ENCODE measurements around the gene GLRB.
A peak's percentile ranks its signal among the peaks of the same experiment; 100 is the strongest.
"Not testable (repeated sequence)": the region's sequence is repeated elsewhere in the genome, so short reads cannot be mapped to it uniquely, and the experiment has no call there.

The GLRB gene

DNA sequence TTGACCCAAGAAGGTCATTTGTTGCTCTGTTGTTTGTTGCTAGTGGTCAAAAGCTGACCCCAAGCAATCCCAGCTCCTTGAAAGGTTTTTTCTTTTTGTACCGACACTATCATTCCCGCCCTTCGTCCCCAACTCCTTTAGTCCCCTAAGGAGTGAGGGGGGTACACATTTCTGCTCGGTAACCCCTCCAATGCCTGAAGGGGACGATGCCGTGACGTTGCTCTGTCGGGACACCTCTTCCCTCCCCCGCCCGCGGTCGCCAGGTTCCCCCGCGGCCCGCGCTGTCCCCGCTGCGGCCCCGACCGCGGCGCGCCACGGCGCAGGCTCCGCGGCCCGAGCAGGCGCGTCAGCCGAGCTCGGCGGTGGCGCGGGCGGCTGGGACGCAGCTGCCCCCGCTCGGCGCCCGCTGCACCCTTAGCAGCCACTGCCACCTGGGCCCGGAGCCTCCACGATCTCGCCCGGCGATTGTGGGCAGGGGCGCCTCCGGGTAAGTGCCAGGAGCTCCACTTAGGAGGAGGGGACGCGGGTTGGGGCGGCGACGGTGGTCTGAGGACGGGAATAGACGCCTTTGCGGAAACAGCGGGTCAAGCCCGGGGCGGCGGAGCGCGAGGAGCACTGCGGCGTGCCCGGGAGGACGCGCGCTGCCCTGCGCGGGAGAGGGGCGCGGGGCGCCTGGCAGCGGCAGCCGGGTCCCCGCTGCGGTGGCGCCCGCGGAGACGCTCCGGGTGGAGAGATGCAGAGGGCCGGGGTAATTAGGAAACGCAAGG lies at the start of gene GLRB:
Gene GLRB (plus strand): TSS at position 340 of the 767 bp plus-strand sequence. CDS start 1,875 bp downstream, outside the sequence.
- no peak for DNase-seq

DNA sequence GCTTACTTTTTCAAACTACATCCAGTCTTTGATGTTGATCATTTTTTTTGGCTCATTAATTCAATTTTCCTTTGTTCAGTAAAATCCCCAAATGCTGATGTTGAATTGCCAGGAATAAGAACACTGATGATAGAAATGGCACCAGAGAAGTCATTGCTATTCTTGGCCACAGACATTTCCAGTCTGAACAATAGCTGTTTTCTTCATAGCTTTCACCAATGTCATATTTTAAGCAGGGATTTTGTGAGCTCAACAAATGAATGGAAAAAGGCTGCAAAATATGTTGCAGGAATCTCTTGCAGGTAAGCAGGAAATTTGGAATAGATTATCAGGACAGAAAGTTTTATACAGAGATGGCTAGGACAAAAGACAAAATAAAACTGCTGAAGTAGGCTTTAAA lies 40.5 kb upstream of the GLRB start:
- no peak for DNase-seq

DNA sequence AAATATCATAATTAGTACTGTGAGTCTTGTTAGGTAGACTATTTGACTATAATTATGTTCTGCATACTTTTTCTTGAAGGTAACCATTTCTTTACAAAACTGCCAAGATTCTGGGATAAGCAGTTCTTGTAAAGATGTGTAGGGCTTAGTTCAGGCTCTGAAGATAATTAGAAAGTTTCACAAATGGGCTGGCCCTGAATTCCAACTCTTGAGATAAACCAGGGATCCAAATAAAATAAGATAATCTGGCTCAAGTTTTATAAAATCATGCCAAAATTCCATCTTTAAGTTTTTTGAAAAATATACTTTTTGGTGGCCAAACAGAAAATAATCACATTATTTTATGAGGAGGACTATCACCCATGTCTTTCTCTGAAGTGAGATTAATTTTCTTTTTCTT lies 35.5 kb upstream of the GLRB start:
- DNase-seq = no peak

DNA sequence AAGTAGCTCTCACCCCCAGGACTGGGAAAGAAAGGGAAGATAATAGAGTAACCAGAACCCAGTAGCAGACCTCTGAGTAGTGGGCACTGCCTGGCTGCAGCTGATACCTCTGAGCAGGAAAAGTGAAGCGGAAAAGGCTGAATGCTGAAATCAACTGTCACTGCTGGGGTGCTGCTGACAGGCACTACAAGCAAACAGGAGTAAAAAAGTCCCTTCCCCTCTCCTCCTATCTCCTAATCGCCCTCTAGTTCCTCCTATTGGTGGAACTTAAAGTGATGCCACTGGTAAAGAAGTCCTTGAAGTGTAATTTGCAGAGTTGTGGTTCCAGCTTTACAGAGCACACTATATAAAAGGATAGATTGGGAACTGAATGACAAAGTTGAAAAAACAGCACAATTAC lies 32.8 kb upstream of the GLRB start:
- DNase-seq = peak; percentile 9

DNA sequence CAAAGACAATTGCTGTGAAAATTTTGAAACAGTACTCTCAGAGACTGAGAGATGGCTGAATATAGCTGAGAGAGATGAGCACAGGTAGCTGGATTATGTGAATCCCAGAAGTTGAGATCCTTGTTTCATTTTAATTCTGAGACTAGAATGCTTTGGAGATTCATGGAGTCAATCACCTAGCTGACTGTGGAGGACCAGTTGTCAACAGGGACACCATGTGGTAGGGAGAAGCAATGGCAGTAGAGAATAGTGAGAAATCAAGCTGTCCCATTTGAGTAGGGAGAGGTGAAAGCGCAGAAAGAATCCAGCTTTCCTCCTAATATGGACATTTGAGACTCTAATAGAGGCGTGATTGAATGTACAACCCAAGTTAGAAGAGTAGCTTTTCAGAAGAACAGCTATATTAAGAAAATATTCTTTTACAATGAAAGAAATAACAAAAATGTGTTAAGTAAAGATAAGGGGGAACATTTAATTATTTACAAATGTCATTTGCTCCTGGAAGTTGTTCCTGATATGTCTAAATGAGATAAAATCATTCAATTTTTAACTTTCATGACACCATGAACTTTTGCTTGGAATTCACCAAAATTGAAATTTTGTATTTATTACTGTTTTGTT lies 30.3 kb upstream of the GLRB start:
- DNase-seq = peak; percentile 59

DNA sequence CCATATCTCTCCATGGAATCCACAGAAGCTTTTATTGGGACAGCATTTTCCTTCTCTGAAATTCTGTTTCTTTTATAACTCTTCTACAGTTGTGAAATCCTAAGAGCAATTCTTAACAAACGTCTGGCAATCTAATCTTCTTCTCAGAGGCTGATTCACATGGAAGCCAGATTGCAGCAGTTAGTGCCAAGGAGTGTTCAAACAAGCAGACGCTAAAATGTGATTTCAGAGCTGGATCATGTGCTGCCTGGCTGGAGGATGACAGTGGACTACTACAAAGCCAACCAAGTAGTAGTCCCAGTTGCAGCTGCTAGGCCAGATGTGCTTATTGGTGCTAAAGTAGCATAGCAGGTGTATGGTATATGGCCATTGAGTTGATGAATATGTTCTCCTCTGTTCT lies 27.7 kb upstream of the GLRB start:
- DNase-seq = no peak

DNA sequence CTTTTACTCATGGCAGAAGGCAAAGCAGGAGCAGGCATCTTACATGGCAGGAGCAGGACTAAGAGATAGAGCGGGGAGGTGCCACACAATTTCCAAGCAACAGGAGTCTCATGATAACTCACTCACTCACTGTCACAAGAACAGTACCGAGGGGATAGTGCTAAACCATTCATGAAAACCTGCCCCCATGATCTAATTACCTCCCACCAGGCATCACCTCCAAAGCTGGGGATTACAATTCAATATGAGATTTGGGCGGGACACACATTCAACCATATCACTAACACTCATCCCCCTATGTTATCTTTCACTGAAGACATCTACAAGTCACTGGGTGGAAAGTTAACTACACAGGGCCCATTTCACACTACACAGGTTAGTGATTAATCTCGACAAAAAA lies 25.4 kb upstream of the GLRB start:
- no peak for DNase-seq

DNA sequence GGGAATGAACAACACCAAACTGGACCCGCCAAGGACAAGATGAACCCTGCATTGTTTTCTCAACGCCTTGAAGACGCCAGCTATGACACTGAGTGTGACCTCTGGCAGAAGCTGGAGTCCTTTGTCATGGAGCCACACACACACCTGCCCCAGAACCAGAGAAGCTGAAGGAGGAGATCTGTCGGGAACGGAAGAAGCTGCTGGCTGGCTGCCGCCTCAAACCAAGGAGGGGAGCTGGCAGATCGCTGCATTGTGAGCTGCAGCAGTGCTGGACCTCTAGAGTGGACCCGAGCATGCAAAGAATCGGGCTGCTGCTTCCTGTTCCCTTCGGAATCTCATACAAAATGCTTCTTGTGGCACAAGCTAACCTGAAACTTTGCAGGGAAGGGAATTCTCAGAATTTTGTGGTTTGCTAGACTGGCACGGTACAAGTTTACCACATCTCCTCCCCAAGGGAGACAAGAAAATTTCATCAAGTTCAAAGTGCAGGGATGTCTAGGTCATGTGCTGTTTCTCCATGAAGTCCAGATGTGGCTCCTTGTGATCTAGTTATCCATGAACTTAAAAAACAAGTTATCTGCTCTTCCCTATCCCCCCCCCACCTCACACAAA lies 23.4 kb upstream of the GLRB start:
- no peak for DNase-seq

DNA sequence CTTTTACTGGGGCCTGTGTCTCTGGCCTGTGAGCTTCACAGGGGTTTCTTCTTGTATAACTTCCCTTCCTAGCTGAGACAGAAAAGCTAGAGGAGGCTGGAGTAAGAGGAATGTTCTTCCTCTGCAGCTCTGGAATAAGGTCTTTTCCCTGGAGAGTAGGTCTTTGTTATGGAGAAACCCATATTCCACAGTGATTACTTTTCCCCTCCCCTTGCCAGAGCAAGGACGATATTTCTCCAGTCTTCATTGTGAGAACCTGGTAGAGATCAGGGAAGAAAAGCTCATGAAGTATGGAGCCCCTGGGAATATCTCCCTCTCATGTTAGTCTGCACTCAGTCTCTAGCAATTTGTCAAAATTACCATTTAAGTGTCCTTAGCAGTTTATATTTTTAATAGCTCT lies 18.7 kb upstream of the GLRB start:
- no peak for DNase-seq

DNA sequence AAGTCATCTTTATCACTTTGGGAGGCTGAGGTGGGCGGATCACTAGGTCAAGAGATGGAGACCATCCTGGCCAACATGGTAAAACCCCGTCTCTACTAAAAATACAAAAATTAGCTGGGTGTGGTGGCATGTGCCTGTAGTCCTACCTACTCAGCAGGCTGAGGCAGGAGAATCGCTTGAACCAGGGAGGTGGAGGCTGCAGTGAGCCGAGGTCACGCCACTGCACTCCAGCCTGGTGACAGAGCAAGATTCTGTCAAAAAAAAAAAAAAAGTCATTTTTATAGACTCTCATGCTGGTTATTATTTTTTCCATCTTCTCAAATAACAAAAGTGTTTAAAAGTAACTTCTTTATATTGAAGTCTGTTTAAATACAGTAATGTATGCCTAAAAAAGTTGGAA lies 17.1 kb upstream of the GLRB start:
- DNase-seq = not testable (repeated sequence)

DNA sequence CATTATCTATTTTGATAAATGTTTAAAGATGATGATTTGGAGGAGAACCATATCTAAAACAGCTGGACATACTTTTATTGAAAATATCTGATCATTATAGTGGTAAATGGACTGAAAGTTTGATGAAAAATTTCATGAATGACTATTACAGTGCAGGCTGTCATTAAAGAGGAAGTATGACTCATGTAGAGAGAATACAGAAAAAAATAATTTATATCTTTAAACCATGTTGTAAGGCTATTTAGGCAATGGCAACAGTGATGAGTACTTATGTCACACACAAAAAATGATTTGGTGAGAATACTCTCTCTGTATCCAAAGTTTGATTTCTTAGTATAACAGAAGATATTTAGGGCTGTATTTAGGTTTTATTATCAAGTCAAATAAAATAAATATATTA lies 3.9 kb upstream of the GLRB start:
- peak; percentile 48 for DNase-seq

DNA sequence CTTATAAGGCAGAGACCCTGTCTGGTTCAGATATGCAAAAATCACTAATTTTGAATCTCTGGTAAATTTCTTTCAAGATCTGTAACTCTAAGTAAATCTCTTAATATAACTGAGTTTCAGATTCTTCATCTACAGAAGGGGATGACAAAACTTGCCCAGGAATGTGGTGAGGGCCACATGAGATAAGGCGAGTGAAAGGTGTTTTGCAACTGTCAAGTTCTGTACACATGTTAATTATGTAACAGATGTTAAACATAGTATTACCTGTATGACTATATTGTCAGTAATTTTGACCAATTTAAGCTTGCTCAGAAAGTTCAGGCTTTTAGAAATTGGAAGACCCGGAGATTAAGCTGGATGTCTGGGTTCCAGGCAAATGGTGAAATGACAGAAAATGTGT lies 549 bp upstream of the GLRB start:
- DNase-seq = no peak

DNA sequence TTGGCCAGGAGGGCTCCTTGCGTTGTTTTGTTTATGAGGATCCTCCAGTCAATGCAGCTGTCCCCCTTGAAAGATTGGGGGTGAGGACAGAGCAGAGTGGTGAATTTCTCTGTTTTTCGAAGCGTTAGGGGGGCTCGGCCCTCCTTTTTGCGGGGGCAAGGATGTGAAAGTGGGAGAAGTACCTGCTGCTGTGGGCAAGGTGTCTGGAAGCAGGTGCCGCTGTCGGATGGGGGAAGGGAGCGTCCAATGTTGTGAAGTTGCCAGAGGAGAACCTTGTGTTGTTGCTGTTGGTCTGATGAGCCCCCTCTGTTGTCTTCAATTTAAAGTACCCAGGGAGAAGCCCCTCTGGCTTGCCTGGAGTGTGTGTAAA lies 613 bp downstream of the GLRB start:
- DNase-seq = no peak

DNA sequence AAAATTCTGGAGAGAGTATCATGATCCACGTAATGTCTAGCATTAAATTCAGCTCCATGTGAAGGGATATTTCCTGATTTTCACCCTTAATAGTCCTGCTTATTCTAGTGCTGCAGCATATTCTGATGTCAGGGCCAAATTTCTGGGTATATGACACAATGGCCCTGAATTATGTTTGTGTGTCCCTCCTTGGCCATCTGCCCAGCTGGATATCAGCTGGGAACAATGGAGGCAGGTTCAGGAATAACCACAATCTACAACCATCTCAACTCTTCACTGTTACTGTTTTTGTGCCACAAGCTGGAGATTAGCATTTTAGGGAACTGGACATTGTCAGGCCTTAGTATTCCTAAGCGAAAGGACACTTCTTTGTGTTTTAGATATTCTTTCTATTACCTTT lies 3.5 kb downstream of the GLRB start:
- DNase-seq = no peak

DNA sequence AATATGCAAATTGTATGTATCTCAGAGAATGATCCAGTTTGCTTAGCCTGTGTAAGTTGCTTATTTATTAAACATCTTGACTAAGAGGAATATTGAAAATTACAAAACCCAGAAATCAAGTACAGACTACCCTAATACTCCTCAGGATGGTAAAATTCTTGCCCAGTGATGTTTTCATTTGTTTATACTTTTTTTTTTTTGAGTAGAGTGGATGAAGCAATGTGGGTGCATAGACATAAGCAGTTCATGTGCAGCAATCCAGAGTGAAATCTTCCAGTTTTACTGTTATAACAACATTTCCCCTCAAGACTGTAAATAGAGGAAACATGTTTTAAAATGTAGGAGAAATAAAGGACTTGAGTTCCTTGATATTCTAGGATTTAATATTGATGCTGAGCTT lies 4.7 kb downstream of the GLRB start:
- no peak for DNase-seq

DNA sequence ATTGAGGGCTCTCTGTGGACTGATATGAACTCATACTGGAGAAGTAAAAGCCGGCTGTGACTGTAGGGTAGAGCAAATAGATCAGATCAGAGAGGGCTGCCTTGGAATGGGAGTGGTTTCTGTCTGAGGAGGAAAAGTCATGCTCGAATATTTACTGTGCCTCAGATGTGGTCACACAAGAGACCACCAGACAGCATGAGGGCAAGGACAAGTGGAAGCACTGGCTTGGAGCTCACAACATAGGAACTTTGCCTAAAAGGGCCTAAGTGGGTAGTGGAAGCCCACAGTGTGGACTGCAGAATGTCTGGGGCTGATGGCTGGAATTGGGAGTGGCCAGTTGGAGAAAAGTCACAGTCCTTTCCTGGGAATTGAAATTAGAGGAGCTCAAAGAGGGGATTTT lies 19.8 kb downstream of the GLRB start:
- no peak for DNase-seq

DNA sequence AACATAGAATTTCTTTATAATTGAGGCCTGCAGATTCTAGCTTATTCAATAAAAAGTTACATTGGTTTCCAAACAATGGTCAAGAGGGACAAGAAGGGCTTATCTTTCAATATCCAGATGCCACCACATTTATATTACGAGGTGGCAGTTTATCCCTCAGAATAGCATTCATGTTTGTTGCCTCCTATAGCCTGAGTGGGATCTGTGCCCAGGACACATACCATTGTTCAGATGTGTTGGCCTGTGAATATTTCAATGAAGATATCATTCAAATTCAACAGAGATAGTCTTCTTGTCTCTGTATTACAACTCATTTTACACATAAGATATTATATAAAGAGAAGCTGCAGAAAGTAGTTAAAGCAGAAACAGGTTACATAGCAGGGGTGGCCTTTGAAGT lies 20.5 kb downstream of the GLRB start:
- no peak for DNase-seq

DNA sequence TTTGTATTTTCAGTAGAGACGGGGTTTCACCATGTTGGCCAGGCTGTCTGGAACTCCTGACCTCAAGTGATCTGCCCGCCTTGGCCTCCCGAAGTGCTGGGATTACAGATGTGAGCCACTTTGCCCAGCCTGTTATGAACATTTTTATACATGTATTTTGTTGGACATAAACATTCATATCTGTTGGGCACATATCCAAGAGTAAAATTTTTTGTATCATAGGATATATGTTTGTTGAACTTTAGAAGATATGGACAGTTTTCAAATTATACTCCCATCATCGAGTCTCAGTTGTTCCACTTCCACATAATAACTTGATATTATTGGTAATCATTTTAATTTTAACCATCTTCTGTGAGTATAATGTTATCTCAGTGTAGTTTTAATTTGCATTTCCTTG lies 23.6 kb downstream of the GLRB start:
- DNase-seq = no peak

DNA sequence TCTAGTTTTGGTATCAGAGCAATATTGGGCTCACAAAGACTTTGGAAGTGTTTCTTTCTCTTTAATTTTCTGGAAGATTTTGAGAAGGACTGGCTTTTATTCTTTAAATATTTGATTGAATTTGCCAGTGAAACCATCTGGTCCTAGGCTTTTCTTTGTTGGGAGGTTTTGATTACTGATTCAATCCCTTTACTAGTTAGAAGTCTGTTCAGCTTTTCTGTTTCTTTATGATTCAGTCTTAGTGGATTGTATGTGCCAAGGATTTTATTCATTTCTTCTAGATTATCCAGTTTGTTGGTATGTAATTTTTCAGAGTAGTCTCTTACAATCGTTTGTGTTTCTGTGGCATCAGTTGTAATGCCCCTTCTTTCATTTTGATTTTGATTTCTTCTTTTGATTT lies 28.6 kb downstream of the GLRB start:
- DNase-seq = no peak

DNA sequence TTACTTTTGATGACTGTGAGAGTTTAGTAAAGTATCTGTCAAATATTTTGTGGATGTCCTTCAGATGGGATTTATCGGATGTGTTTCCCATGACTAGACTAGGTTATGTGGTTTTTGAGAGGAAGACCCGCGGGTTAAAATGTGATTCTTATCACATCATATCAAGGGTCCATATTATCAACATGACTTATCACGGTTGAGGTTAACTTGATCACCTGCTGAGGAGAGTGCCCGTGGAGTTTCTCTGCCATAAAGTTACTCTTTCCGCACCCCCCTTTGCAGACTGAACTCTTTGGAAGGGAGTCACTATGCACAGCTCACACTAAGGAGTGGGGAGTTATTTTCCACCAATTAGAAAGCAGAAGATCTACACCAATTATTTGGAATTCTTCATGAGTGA lies 38.7 kb downstream of the GLRB start:
- DNase-seq = no peak

DNA sequence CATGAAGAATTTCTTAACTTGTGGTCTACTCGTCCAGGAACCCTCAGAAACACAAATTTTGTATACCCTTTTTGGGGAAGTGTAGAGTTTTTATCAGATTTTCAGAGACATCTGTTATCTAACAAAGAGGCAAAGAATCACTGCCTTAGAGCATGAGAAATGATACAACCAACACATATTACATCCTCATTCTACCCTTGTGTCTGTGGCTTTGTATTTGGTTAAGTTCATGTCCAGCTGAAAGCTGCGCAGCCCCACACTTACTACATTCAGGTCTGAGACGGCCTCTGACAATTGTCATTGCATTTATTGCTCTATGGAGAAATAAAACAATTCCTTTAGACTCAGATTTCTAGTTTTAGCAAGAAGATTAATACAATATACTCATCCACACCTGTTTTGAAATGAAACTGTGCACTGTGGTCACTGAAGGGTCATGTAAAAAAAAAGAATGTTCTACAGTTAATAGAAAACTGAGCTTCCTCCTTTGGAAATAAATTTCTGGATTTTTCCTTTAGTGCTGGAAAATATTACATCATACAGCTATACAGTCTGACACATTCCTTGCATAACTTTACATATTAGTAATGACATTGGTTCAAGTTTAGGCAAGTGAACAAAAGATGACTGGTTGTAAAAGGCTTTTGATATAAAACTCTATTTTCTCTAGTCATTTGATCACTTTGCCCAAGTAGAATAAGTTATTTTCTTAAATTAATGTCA lies 39.8 kb downstream of the GLRB start:
- no peak for DNase-seq

DNA sequence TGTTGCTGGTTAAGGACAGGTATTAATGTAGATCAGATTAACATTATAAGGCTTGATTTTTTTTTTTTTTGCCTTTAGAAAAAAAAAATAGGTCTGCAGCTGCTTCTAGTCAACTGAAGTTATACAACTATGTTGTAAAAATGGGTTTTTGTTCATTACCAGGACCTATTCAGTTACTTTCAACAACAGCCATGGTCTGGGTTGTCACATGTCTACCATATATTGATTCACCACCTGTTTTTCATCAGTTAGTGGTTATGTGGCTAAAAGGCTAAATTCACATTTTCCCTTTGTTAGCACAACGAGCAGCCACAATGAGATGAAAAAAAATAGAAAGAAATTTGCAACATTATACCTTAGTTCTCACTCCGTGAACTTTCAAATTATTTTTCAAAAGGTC lies 45.5 kb downstream of the GLRB start:
- no peak for DNase-seq

DNA sequence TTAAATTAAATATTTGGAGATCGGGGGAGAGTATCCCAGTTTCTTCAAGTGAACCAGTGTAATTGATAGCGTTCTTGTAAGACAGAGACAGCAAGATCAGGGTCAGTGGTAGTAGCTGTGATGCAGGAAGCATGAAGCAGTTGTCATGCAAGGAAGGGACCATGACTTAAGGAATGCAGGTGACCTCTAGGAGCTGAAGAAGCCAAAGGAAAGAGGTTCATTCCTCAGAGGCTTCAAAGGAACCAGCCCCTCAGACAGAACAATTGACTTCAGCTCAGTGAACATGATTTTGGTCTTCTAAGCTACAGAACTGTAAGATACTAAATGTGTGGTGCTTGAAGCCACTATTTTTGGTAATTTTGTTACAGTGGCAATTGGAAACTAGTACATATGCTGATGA lies 51.6 kb downstream of the GLRB start:
- DNase-seq = no peak

DNA sequence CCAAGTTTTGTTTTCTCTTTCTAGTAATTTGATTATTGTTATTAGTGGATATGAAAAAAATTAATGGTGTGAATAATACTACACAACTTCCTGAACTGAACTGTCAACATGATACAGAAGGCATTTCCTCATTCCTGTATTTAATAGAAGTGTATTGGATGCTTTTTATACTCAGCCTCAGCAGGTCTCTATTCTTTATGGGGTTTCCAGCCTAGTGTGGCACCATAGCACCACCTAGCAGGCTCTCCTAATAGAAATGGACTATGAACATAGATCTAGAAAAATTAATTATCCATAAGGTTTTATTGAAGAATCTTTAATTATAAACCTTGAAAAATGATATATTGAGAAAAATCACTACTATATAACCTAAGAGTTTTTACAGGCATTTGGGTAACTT lies 52.4 kb downstream of the GLRB start:
- peak; percentile 2 for DNase-seq
